DMS114 treated with DMSO at 0.1 percent for 48 hours (cell line): Measurements from ENCODE around the gene CHCHD6.

Experiments used
- DNase-seq: peaks from one replicate; lab custom pipeline; 2025; ENCODE audit not compliant: unreplicated experiment; lab: John Stamatoyannopoulos, UW

CHCHD6 gene

DNA sequence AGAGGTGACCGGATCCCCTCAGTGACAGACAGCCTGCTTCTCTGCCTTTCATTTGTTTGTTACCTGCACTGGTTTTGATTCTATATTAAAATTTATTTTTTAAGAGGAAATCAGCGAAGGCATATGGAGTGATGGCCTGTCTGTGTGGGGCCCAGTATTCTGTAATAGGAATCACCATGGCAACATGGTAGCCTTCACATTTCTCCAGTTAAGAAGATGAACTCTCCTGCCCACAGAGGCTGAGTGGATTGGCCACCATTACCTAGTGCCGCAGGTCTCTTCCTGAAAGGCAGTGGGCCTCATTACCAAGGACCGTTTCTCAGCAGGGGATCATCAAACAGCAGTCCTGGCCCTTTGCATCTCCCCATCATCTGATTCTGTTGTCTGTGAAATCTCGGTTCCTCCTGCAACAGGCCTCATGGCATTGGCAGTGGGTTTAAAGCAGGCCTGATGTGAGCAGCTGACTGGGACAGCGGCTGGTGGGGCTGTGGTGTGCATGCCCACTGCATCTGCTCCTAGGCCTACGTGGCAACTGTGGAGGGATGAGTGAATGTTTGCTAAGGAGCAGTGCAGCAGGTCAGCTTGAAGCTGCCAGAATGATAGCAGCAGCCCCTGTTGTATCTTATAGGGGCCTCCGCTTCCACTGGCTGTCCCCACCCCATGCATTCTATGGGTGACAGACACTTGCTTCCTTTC lies 114.5 kb downstream of the CHCHD6 start:
- DNase-seq: no peak

DNA sequence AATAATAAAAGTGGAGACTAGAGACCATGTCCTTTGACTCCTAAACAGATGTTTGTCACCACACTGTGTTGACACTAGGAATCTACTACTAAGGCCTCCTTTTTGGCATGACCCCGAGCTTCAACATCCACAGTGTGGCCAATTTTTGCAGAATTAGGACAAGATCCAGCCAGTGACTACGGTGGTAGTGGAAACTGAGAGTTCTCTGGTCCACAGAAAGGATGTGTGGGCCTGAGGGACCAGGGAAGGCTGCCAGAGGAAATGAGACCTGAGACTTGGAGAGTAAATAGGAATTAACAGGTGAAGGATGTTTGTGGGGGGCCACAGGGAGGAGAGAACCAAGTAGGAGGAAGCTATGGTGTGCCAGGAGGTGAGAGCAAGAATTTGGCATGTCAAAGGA lies 122.7 kb downstream of the CHCHD6 start:
- DNase-seq: no peak

DNA sequence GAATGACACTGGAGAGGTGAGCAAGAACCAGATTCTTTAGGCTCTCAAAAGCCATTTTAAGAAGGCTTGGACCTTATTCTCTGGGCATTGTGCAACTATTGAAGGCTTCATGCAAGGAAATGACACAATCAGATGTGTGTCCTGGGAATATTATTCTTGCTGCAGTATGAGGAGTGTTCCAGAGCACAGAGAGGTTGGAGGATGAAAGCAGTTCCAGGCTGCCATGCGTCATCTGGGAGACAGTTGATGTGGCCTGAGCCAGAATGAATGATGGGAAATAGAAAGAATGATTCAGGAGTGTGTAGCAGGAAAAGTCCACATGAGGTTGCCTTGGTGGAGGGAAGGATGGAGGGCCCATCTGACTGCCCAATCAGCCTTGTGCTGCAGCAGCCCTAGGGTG lies 123.1 kb downstream of the CHCHD6 start:
- no peak for DNase-seq

DNA sequence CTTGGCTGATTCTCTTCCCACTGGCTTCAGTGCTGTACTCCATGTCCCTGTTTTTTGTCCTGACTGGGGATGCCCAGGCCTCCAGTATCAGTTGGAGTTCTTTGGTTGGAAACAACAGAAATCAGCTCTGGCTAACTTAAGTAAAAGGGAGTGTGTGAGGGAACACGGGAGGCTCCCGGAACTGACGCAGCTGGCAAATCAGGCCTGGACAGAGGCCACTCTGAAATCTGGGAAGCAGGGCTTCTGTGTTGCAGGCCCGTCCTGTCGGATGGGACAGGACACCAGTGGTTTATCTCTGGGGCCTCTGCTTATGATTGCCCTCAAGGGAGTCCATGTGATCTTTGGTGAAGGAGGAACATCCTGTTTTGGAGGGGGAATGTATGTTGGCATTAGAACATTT lies 124.3 kb downstream of the CHCHD6 start:
- DNase-seq: no peak

DNA sequence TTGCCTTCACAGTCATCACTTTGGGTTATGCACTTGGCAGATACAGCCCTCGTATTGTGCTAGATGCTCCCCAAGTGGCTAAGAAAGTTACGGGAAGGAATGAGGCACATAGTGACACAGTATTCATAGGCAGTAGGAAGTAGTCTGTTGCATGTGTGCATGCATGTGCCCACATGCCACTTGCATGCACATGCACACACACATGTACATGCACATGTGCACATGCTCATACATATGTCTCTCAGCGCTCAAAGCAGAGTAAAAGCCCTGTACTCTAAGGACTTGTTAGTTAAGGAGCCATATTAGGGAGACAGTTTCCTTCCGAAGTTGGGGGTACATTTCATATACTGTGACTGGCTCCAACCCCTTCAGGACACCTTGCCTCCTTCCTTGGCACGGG lies 128.9 kb downstream of the CHCHD6 start:
- no peak for DNase-seq

DNA sequence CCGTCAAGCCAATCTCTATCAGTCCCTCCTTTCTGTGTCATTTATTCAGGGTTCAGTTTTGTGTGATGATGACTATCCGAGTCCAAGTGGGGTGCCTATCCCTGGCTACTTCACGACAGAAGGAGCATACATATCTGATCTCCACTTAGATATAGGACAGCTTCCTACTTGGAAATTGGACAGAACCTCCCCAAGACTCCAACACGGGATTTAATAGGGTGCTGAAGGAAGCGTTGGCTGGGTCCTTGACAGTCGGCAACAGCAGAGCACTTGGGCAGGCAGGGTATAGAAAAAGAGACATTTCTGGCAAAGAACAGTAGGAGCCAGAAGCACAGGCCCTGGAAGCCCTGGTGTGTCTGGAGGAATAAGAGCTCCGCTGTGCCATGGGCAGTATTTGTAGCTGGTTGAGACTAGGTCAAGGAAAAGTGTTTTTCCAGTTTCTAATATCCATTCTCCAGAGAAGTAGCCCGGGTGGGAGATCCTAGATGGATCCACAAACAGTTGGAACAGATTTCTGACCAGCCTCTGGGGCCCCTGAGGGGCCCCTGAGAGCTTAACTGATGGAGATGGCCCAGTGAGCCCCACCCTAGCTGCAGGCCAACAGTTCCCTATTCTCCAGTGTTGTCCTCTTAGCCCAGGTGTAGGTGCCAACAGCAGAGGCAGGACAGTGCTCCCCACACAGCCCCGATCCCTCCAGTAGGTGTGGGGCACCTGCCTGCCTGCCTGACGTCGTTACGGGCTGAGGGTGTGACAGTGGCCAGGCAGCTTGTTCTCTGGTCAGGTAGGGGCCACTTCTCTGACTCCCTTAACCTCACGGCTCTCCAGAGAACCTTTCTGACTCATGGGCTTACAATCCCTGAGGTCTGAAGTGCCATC lies 130.8 kb downstream of the CHCHD6 start:
- no peak for DNase-seq

DNA sequence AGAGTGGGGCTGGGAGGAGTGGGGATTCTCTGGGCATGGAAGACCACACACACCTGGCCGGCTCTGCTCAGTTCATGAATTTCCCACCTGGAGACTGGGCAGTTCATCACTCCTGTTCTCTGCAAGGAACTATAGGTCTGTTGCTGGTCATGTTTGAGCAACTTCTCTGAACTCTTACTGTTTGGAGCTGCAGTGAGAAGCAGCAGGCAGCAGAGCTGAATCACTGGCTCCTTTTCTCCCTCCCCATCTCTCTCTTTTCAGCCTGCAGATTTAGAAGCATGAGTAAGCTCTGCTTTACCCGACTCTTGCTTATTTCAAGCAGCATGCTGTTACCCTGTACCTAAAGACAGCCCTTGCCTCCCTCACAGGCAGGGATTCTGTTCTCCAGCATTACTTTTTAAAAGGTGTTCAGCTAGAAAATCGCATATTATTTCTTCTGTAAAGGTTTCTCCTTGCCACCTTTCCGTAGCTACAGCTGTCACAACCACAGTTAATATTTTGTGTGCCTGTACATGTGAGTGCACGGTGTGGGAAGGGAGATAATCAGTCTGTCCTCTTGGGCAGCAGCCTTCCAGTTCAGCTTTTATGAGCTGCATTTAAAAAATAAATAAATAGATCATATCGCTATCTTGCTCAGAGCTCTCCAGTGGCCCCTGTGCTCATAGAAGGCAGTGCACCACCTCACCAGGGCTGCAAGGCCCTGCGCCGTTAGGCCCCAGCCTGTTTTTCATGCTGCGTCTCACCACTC lies 131.6 kb downstream of the CHCHD6 start:
- DNase-seq: no peak

DNA sequence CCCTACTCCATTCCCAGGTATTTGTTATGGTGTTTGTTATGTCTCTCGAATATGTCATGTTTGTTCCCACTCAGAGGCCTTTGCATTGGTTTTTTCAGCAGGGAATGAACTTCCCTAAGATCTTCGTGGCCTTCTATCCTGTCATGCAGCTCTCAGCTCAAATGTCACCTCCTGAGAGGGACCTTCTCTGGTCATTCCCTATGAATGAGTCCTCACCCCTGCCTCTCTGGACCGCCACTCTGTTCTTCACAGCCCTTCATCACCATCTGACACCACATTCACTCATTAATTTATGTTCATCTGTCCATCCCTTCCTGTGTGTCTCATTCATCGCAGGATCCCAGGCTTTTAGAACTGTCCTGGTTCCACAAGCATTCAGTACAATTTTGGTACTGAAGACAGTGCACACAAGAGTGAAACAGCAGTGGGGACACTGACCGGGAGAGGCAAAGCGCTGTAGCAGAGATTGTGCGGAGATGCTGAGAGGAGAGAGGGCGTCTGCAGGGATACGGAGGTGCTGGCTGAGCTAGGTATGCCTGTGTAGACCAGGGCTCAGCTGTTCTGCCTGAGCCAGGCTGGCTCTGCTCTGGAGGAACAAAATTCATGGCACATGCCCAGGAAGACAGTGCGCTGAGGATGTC lies 132.3 kb downstream of the CHCHD6 start:
- no peak for DNase-seq

DNA sequence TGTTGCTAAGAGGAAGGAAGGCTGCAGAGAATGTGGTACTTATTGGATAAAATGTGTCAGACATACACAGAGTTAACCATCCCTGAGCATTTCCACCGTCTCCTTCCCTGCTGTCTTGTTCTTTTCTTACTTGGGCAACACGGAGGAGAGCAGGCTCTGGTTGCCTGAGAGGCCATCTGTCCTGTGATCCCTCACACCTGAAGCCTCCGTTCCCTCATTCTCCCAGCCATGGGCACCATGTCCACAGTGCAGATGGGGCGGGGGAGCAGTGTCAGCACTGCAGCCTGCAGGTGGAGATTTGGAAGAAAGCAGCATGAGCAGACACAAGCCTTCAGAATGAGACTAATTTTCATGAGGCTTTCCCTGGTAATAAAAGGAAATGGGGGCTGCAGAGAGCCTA lies 133.7 kb downstream of the CHCHD6 start:
- DNase-seq: no peak

DNA sequence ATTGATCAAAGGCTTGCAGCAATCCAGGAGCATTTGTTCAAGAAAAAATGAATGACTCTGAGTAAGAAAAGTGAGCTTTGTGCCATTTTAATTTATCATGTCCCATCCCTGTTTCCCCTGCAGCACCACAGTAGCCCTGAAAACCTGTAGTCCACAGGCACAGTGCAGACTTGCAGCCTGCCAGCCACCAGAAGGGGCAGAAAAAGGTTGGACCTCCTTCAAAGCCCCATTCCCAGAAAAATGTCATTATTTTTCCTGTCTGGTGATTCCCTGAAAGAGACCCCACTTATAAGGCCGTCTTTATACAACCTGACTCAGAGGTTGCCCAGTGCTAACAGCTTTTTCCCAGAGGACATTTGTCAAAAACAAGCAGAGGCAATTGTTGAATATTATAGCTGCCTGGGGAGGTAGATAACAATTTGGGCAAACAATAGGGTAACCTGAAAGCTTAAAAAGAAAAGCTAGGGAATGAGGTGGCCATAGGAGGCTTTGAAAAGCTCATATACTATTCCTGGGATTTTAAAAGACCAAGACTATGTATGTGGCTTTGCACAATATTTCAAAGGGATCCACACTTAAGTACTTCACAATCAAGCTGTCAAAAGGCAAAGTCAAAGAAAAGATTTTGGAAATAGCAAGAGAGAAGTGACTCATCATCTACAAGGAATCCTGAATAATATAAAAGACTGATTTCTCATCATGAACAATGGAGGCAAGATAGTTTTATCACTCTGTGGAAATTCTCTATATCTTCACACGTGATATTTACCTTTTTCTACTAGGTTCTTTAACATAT lies 142.1 kb downstream of the CHCHD6 start:
- DNase-seq: no peak

DNA sequence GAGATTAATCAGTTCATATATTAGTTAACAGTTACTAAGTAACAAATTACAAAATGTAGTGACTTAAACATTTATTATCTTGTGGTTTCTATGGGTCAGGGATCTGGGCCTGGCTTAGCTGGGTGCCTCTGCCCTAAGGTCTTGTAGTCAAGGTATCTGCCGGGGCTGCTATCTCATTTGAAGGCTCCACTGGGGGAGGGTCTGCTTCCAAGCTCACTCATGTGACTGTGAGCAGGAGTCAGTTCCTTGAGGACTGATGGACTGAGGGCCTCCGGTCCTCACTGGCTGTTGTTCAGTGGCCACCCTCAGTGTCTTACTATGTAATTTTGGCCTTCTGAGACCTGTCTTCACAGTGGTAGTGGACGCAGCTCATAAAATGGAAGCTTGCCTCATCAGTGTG lies 143.0 kb downstream of the CHCHD6 start:
- DNase-seq: no peak

DNA sequence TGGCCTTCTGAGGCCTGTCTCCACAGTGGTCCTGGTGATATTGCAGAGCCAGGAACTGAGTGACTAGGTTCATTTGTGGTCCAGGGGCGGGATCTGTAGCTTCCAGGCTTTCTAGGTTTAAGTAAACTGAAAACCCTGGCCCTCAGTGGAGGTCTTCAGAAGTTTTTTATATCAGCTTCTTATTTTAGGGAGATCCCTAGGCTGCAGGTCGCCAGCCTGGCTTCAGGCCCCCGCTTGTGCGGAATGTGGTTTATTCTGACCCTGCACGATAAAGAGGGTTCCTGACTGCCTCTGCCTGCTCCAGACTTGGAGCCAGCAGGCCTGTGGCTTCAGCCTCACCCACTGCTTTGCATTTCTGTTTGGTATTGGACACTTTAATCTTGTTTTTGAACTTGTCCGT lies 145.0 kb downstream of the CHCHD6 start:
- DNase-seq: no peak

DNA sequence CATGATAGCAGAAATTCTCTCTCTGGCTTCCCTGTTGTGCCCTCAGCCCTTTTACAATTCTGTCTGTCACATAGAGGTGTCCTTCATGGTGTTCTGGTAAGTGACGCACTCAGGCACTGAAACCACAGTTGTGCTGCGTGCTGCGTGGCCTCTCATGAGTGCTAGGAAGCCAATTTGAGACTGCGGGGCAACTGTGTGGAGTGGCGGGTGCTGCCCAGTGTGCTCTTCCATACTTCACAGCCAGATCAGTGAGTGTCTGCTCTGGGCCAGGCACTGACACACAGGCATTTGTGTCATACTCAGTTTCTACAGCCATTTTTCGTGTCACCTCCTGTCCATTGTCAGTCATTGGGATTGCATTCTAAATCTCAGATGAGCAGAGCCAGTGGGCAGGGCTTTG lies 145.7 kb downstream of the CHCHD6 start:
- no peak for DNase-seq

DNA sequence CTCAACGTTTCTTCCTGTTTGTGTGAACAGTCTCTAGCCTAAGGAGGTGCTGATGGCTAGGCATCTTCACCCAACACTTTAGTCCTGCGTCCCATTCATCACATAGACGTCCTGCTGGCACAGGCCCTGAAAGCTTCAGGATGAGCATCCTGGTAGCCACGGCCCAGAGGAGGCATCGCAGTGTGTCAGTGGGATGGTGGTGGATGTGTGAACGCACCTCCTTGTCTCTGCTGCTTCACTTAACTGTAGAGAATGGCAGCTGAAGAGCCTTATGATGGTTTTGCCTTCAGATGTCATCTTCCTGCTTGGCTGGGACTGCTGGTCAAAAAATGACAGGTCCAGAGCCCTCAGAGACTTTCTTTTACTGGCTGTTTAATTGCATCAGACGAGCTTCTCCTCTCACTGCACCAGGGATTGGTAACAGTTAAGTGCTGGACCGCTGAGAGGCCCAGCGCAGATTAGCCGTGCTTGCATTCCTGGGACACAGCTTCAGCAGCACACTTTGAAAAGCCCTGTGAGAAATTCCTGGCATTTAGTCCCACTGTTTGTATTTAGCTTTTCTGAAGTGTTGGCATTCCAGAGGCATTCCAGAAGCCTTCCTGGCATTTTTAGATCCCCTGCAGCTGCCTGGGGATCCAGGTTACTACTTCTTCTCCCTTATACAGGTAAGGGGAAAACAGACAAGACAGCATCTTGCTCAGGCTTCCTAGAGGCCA lies 146.5 kb downstream of the CHCHD6 start:
- DNase-seq: peak; percentile 27

DNA sequence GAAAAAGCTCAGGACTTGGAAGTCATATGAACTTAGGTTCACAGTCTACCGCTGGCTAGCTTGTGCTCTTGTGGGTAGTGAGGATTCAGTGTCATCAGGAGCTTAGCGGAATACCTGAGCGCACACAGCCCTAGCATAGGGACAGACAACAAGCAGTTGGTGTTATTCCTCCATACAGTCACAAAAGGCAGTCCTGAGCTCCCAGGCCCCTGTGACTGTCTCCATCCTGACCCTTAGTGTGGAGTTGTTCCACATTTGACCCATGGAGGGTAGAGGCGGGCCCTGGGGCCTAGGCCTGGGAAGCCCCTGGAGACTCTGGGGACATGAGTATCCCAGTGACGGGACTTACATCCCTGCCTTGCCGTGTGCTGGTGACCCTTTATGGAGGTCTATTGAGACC lies 147.3 kb downstream of the CHCHD6 start:
- no peak for DNase-seq

DNA sequence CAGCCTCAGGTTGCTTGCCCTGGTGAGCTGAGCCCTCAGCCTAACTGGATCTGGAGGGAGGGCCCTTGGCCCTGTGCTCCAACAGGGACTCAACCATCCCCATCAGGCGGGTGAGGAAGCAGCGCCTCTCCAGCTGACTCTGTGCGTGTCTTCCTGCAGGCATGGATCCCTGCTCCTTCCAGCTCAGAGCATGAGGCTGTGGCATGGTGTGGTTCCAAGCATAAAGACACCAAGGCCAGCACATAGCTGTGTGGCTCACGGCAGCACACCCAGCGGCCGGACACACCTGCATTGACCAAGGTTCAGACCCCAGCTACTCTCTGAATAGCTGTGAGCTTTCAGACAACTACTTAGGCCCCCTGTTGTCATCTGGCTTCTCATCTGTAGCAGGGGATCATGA lies 147.9 kb downstream of the CHCHD6 start:
- no peak for DNase-seq

DNA sequence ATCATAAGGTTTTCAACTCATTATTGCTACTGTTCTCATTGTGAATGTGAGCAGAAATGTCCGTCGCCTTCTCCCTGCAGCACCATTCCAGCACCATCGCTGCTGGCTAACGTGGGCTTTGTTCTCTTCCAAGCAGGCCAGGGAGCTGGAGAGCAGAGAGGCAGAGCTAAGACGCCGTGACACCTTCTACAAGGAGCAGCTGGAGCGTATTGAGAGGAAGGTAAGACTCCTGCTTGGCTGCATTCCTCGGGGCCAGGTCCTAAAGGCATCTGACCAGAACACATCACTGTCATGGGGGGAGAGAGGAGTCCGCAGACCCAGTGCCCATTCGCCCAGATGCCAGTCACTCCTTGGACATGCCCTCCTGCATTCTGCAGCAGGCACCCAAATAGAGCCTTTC lies 148.5 kb downstream of the CHCHD6 start:
- DNase-seq: no peak

DNA sequence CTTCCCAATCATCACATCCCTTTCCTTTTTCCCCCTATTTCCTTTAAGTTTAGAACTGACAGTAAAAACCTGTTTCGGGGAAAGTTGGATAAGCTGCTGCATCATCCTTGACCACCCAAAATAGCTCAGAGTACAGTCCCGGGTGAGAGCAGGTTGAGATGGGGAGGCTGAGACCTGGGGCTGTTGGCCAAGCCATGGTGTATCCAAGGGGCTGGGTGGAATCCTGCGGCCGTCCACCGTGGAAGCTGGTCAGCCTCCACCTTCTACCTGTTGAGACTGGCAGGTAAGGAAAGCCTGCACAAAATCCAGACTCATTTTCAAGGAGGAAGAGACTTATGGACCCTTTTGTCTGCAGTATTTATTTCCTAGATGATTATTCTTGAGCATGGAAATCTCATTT lies 150.6 kb downstream of the CHCHD6 start:
- no peak for DNase-seq

DNA sequence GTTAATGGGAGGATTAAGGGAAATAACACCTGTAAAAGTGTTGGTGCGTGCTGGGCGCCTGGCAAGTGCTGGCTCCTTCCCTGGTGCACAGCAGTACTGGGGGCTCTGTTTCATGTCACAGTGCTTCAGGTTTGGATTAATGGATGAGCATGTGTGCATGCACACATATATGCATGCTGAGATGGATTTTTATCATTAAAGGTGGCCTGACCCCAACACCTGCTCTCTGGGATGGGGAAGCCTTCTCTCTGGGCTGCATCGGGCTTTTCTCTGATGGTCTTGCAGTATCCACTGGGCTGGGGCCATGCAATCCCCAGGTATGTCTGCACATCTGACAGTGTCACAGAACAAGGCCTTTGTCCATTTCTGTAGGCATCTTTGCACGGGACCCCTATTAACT lies 151.3 kb downstream of the CHCHD6 start:
- DNase-seq: no peak

DNA sequence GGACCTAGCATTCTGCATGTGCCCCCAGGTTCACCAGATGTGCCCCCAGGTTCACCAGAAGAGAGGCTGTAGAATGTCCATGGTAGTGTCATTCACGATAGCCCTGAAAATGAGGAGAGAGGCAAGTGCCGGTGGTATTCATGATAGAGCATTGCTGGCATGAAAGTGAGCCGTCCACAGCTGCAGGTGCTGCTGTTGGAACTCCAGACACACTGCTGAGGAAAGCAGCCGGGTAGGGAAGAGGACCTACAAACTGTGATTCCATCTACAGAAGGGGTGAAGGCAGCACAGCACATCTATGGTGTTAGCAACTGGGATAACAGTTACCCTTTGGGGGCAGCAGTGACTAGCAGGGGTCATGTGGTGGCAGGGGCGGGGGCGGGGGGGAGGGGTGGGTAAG lies 153.9 kb downstream of the CHCHD6 start:
- DNase-seq: no peak
